ENCODE data around the gene PCDH19. TPM values are rescaled to one million over a fixed set of nuclear protein-coding genes. Genes with fewer than 3 reads are reported as not detected.

Gene PCDH19
- total and polyA plus RNA-seq, 2 of the 13 experiments (the other 11 are each of a cell fraction or from before 2014, with no cell fraction given): 0.02 to 0.09 TPM

DNA sequence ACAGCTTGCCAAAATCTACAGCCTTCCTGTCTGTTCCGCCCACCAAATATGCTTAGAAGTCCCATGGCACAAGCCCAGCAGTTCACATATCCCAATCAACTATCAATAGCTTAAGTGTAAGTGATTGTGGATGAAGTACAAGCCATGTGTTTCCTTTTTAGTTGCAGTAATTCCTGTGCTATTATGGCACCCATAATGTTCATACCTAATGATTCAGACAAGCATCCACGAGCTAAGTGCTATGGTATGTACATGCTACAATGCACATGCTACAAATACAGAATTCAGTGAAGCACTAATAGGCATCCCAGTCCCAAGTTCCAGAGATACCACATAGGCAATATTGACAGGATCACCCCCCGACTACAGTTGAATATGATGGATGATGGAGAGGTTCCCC, 94.5 kb downstream of the PCDH19 start (continued):
- TF ChIP-seq SP4 (CRISPR knock-in tag; IDR thresholded peaks at IDR 0.05) (no peak), THAP11 (CRISPR knock-in tag; IDR thresholded peaks at IDR 0.05) (no peak), ZEB1 (IDR thresholded peaks at IDR 0.05; ENCODE audit: insufficient replicate concordance, low read depth) (no peak), ZNF782 (CRISPR knock-in tag; IDR thresholded peaks at IDR 0.05; ENCODE audit: borderline replicate concordance) (no peak), ZNF484 (CRISPR knock-in tag; IDR thresholded peaks at IDR 0.05; ENCODE audit: borderline replicate concordance, low read depth) (no peak), ZNF263 (CRISPR knock-in tag; IDR thresholded peaks at IDR 0.05) (no peak), JUN (CRISPR knock-in tag; IDR thresholded peaks at IDR 0.05) (no peak)
- TF ChIP-seq, protein P1, sequence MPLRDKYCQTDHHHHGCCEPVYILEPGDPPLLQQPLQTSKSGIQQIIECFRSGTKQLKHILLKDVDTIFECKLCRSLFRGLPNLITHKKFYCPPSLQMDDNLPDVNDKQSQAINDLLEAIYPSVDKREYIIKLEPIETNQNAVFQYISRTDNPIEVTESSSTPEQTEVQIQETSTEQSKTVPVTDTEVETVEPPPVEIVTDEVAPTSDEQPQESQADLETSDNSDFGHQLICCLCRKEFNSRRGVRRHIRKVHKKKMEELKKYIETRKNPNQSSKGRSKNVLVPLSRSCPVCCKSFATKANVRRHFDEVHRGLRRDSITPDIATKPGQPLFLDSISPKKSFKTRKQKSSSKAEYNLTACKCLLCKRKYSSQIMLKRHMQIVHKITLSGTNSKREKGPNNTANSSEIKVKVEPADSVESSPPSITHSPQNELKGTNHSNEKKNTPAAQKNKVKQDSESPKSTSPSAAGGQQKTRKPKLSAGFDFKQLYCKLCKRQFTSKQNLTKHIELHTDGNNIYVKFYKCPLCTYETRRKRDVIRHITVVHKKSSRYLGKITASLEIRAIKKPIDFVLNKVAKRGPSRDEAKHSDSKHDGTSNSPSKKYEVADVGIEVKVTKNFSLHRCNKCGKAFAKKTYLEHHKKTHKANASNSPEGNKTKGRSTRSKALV (CRISPR knock-in tag; IDR thresholded peaks at IDR 0.05): no peak

DNA sequence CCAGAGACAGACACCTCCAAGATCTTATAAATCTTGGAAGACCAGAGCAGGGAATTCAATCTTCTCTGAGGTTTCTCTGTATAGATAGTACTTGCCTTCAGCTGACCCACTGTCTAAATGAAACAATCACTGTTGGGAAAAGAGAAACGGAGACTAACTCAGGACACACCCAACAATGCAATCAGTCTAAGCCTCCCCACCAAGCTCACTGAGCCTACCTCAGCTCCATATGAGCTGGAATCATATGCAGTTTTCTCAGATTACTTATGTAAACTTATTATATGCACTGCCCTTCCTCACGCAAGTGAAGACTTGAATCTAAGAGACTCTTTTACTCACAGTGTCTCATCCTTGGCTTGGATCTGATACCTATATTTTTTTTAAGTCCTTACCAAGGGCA, 110.5 kb downstream of the PCDH19 start:
- WGBS (ENCODE audit: low lambda C conversion rate): 11% methylated on average over 2 of the region's 2 CpGs
- ATAC-seq (no peak), FAIRE-seq (no peak), DNase-seq (ENCODE audit: low spot score) (no peak)
- no peak overlapping the region for H3K27ac ChIP-seq (ENCODE audit: extremely low read length, insufficient read depth, low read length)
- H3K9ac ChIP-seq (ENCODE audit: insufficient read depth, low read depth, low read length): no peak overlapping the region
- no peaks in the 10 kb centered on the region for H4K20me1 ChIP-seq (ENCODE audit: insufficient read depth, low read length)
- intact Hi-C loops (cut with micrococcal nuclease; ENCODE audit: unreplicated experiment) (no loop called here), in situ Hi-C loops (cut with HindIII; ENCODE audit: extremely low pct_ligation_motif_present, low pct_unique_long_range_greater_than_20kb) (no loop called here)
- POLR2A ChIA-PET: no interaction called here
- H3K27me3 ChIP-seq (ENCODE audit: control insufficient read depth in 1 of 2, insufficient read depth in 2 of 2, low read length in 2 of 2): no peaks in the 10 kb centered on the region
- BruUV-seq (replicated peaks): no TSS peak
- no peak overlapping the region for H3K4me3 ChIP-seq (replicated peaks in 1 of 3; ENCODE audit: insufficient read depth in 1 of 3, low read depth in 2 of 3, low read length in 3 of 3)
- CTCF ChIA-PET (ENCODE audit: low intra/inter-chr PET ratio, low total read pairs): no interaction called here
- H3K4me1 ChIP-seq (ENCODE audit: insufficient read depth, low read length): no peaks in the 10 kb centered on the region
- H2AFZ ChIP-seq (ENCODE audit: low read length): no peak overlapping the region
- H3K4me2 ChIP-seq (ENCODE audit: low read depth, low read length): no peak overlapping the region
- no peaks in the 10 kb centered on the region for H3K36me3 ChIP-seq (replicated peaks in 1 of 2; ENCODE audit: control insufficient read depth in 1 of 2, insufficient read depth in 2 of 2, low read length in 2 of 2)
- H3K9me3 ChIP-seq (ENCODE audit: low read length): no peaks in the 10 kb centered on the region
- no peak for TF ChIP-seq JUND (CRISPR knock-in tag; IDR thresholded peaks at IDR 0.05)
- no peak for TF ChIP-seq MEIS1 (CRISPR knock-in tag; IDR thresholded peaks at IDR 0.05; ENCODE audit: borderline replicate concordance)
- no peak for TF ChIP-seq FOXK1 (CRISPR knock-in tag; IDR thresholded peaks at IDR 0.05; ENCODE audit: borderline replicate concordance, low read depth)
- H3K79me2 ChIP-seq (ENCODE audit: insufficient read depth, low read length): no peaks in the 10 kb centered on the region
